Measurements from ENCODE around the gene PFN1. TPM values are rescaled to one million over a fixed set of nuclear protein-coding genes. Genes with fewer than 3 reads are reported as not detected.
A peak's percentile ranks its signal among the peaks of the same experiment; 100 is the strongest.
"Not testable (repeated sequence)": the region's sequence is repeated elsewhere in the genome, so short reads cannot be mapped to it uniquely, and the experiment has no call there.

PFN1 gene
- total and polyA plus RNA-seq, 8 donors, result 218 to 789 (median 594) TPM

DNA sequence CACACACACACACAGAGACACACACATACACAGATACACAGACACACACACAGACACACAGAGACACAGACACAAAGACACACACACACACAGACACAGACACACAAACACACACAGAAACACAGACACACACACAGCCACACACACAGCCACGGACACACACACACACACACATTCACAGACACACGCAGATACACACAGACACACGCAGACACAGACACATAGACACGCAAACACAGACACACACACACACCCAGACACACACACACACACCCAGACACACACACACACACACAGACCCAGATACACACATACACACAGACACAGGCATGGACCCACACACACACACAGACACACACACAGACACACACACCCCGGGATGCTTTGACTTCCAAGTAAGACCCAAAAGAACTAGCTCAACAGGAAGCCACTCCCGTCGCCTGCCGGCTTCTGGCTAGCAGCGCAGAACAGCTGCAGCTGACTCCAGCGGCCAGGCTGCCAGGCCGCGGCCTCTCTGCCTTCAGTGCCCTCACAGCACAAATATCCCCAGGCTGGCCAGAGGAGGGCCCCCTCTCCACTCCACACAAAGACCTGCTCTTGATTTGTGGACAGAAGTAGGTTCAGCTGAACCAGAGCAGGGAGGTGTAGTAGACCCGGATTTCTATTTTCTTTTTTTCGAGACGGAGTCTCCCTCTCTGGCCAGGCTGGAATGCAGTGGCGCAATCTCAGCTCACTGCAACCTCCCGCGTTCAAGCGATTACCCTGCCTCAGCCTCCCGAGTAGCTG, 39.4 kb downstream of the PFN1 start:
- peaks cover 0 to 5% (median 0%) of the 10 kb centered on the region in 3 donors for H3K27me3 ChIP-seq
- no peaks in the 10 kb centered on the region for H3K9me3 ChIP-seq
- intact Hi-C loops (cut with DNase I; ENCODE audit: low total_unique reads), result loop anchor here (10.0 kb wide), 1 partner anchor 66 kb away; no protein-coding TSS in a partner anchor
- H3K27ac ChIP-seq, result peak overlapping the region; percentile 24 to 64 (median 45)
- H3K4me3 ChIP-seq, result no peak overlapping the region
- WGBS, 5 donors, result 12 to 19% (median 16%) methylated on average over 17 to 20 of the region's 20 CpGs
- peaks cover 8 to 13% (median 9%) of the 10 kb centered on the region in 4 donors for H3K4me1 ChIP-seq
- H3K36me3 ChIP-seq, result no peaks in the 10 kb centered on the region
- peak in 2 of 3 donors; percentile 59 to 76 for TF ChIP-seq POLR2AphosphoS5 (IDR thresholded peaks at IDR 0.05)
- no peak for TF ChIP-seq EP300 (IDR thresholded peaks at IDR 0.05)
- TF ChIP-seq, protein P1, sequence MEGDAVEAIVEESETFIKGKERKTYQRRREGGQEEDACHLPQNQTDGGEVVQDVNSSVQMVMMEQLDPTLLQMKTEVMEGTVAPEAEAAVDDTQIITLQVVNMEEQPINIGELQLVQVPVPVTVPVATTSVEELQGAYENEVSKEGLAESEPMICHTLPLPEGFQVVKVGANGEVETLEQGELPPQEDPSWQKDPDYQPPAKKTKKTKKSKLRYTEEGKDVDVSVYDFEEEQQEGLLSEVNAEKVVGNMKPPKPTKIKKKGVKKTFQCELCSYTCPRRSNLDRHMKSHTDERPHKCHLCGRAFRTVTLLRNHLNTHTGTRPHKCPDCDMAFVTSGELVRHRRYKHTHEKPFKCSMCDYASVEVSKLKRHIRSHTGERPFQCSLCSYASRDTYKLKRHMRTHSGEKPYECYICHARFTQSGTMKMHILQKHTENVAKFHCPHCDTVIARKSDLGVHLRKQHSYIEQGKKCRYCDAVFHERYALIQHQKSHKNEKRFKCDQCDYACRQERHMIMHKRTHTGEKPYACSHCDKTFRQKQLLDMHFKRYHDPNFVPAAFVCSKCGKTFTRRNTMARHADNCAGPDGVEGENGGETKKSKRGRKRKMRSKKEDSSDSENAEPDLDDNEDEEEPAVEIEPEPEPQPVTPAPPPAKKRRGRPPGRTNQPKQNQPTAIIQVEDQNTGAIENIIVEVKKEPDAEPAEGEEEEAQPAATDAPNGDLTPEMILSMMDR (IDR thresholded peaks at IDR 0.05), result peak in 5 of 7 experiments; percentile 70 to 90 (median 85)
- no peak for TF ChIP-seq POLR2A (IDR thresholded peaks at IDR 0.05)
- peak; percentile 92 to 95 for DNase-seq

DNA sequence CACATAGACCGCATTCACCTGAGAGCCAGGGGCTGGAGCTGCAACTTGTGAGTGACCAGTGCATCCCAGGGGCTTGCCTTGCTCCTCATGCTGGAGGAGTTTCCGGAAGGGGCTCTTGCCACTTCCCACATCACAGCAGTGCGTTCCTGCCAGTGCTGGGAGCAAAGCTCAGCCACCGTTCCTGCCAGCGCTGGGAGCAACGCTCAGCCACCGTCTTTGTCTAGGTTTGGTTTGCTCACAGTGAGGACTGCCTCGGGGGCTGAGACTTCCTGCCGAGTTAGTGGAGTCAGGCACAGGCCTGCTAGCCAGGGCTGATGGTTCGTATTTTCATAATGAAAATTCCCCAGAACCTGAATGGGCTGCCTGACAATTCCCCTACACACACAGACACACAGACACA, 40.0 kb downstream of the PFN1 start:
- H3K27ac ChIP-seq, result peak overlapping the region in 2 of 5 donors; percentile 23 to 43
- H3K4me1 ChIP-seq, result peaks cover 9 to 18% (median 15%) of the 10 kb centered on the region in 4 donors
- H3K36me3 ChIP-seq, result no peaks in the 10 kb centered on the region
- H3K4me3 ChIP-seq, result no peak overlapping the region
- H3K27me3 ChIP-seq, result peaks cover 0 to 8% (median 0%) of the 10 kb centered on the region in 3 donors
- intact Hi-C loops (cut with DNase I; ENCODE audit: low total_unique reads), result loop anchor here (10.0 kb wide), 1 partner anchor 66 kb away; no protein-coding TSS in a partner anchor
- WGBS, 5 donors, result 32 to 54% (median 49%) methylated on average over 10 of the region's 10 CpGs
- no peaks in the 10 kb centered on the region for H3K9me3 ChIP-seq
- TF ChIP-seq, protein P1 (IDR thresholded peaks at IDR 0.05), result no peak
- no peak for TF ChIP-seq EP300 (IDR thresholded peaks at IDR 0.05)
- no peak for TF ChIP-seq POLR2A (IDR thresholded peaks at IDR 0.05)
- TF ChIP-seq POLR2AphosphoS5 (IDR thresholded peaks at IDR 0.05), result no peak
- no peak for DNase-seq

DNA sequence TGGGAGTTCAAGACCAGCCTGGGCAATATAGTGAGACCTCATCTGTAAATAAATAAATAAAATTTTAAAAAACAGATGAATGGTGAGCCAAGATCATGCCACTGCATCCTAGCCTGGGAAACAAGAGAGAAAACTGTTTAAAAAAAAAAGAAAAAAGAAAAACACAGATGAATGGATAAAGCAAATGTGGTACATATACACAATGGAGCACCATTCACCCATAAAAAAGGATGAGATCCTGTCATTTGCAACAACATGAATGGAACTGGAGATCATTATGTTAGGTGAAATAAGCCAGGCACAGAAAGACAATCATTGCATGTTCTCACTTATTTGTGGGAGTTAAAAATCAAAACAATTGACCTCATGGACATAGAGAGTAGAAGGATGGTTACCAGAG, 41.7 kb downstream of the PFN1 start:
- H3K4me3 ChIP-seq, H3K36me3 ChIP-seq, H3K27ac ChIP-seq, H3K9me3 ChIP-seq, DNase-seq: not testable (repeated sequence)
- peaks cover 0 to 10% (median 0%) of the 10 kb centered on the region in 3 donors for H3K27me3 ChIP-seq
- peaks cover 9 to 34% (median 25%) of the 10 kb centered on the region in 4 donors for H3K4me1 ChIP-seq
- intact Hi-C loops (cut with DNase I; ENCODE audit: low total_unique reads), result loop anchor here (10.0 kb wide), 1 partner anchor 68 kb away; no protein-coding TSS in a partner anchor

DNA sequence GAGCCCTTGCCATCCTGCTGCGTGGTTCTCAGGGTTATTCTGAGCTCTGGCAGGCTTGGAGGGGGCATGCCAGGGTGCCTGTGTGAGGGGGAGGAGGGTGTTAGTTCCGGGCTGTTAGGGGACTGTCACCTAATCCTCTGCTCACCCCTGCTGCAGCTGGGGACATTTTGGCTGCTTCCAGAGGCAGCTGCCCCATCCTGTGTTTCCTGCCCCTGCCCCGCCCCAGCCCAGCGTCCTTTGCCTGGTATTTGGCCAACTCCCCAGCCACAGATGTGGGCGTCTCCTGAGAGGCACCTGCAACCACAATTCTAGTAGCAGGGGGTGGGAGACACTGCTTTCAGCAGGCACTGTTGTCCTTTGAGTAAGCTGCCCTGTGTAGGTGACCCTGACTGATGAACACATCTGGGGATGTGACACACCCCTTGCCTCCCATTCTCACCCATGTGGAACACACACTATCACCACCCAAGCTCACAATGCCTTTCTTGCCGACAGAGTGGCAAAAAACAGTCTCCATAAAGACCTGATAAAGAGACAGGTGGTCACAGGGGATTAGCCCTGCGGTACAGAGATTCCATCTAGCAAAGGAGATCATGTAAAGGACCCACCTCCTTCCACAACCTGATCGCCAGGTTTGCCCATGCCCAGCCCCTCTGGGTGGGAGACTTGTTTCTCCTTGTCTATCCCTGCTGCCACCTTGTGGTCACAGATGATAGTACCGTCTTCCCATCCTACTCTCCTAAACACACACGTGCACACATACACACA, 45.1 kb downstream of the PFN1 start, which contains the start of gene CHRNE:
Gene CHRNE (minus strand): TSS at position 48 of the 768 bp plus-strand sequence. CDS start 35 bp downstream, at position 13.
- intact Hi-C loops (cut with DNase I; ENCODE audit: low total_unique reads), result loop anchor here (10.0 kb wide), 1 partner anchor 72 kb away; no protein-coding TSS in a partner anchor
- Histone ChIP-seq H3K27ac (peak within 1 kb of the TSS in 4 of 5 donors; percentile 24 to 71 (median 46)), H3K4me1 (peaks cover 20 to 52% (median 44%) of the 10 kb centered on the region in 4 donors), H3K27me3 (peaks cover 0 to 42% (median 0%) of the 10 kb centered on the region in 3 donors), H3K9me3 (no peaks in the 10 kb centered on the region), H3K4me3 (no peak within 1 kb of the TSS), H3K36me3 (no peaks in the 10 kb centered on the region)
- WGBS, 5 donors, result 8 to 17% (median 11%) methylated on average over 9 to 10 of the region's 10 CpGs
- TF ChIP-seq, protein P1 (IDR thresholded peaks at IDR 0.05), result peak in 5 of 7 experiments; percentile 61 to 80 (median 73)
- TF ChIP-seq POLR2AphosphoS5 (IDR thresholded peaks at IDR 0.05) (peak in 1 of 3 donors; percentile 43), EP300 (IDR thresholded peaks at IDR 0.05) (no peak)
- DNase-seq, result peak; percentile 88 to 94
